Inflammatory macrophage treated with lipopolysaccharide for 4 hours (primary cell): ENCODE results near the gene TRAK1.

Source experiments
- DNase-seq: peaks from one replicate; pipeline ENCODE4 v3.0.0-alpha.2; 2020

The TRAK1 gene

DNA sequence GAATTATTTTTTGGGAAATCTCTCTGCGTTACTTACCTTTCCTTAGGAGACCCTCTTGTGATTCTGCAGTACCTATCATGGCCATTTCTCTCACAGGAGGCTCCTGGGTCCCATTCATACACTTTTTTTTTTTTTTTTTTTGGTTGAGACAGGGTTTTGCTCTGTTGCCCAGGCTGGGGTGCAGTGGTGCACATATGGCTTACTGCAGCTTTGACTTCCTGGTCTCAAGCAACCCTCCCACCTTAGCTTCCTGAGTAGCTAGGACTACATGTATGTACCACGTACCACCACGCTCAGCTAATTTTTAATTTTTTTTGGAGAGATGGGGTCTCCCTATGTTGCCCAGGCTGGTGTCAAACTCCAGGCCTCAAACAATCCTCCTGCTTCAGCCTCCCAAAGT, 36.1 kb downstream of the TRAK1 start:
- no peak for DNase-seq

DNA sequence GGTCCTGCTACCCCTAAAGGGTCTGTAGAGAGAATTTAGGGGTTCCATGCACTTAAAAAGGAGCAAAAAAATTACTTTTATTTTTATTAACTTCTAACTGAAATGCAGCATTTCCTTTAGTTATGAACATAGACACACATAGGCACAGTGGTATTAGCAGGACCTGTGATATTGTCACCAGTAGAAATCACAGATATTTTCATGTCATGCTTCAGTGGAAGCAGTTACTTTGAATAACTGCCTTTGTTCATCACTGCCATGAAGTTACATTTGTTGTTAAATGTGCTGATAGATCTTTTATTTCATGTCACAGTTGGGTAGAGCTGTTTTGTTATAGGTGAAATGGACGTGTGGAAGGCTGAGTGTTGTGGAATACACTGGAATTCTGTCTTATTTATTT, 37.4 kb downstream of the TRAK1 start:
- no peak for DNase-seq

DNA sequence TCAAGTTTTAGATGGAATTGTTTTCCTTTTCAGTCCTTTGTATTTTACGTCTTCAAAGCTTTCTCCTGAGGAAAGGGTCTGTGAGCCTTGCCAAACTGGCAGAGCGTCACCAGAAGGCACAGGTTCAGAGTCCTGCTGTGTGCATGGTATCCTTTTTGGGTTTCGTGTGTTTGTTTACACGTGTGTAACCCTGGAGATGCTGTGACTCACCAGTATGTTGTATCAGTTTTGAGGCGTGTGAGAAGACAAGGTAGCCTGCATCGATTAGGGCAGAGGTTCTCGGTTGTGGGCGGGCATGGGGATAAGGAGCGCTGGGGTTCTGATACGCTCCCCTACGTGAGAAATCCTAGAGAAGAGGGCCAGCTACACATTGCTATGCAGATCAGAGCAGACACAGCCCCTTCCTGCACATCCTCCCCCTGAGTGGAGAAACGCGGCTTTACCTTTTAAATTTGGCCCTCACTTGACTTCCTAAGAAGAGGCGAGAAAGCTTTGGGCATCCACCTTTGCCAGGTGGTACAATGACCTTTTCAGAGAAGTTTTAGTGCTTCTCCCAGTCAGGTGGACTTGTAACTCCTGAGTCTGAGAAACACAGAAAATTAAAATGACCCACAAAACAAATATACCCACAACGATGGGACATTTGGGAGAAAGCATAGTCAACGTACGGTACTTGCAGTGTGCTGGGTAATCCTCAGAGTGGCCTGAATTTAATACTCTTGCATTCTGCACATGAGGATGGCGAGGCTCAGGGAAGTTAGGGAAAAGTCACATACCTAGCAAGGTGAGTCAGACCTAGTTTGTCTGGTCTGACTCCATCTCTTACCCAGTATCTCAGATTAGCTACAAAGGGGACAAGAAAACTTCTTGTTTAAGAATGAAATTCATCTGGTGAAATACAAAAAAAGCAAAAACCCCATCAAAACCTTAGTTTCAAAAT, 38.1 kb downstream of the TRAK1 start:
- DNase-seq, result no peak

DNA sequence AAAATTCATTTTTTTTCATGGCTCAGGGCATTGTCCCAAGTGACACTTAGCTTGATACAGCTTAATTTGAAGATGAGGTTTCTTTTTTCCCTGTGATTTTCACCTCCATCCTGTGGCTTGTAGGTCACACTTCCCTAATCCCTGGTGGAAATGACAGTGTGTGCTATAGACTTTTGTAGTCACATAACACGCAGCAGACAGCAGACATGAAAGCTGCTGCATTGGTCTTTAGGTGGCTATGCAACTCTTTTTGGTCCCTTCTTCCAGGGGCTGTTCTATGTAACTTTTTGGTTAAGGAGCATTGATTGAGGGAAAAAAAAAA, 38.8 kb downstream of the TRAK1 start:
- DNase-seq, result no peak

DNA sequence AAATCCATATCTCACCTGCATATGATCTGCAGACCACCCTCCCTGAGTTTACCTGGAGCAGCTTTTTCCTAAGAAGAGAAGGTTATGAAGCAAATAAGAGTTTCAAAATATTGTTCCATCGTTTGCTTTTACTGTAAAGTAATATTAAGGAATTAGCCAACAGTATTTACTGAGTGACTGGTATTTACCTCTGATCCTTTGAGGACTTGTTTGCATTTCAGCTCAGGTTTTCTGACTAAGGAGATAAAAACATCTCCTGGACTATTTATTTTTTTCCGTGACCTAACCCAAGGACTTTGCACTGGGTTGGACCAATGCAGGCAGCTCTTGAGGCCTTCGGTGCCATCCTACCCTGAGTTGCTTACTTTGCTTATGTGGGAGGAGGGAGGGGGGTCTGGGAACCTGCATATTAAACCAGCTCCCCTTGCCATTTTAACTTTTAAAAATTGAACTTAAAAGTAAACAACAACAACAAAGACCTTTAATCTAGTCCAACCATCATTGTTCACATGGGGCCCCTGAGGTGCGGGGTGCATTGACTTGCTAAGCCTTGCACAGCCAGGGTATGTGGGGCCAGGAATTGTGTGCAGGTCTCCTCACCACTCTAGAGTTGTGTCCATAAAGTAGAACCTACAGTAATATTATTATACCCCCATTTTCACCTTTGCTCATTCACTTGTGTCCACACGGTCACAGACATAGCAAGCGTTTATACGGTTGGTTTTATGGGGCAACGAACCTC, 39.3 kb downstream of the TRAK1 start:
- DNase-seq, result no peak

DNA sequence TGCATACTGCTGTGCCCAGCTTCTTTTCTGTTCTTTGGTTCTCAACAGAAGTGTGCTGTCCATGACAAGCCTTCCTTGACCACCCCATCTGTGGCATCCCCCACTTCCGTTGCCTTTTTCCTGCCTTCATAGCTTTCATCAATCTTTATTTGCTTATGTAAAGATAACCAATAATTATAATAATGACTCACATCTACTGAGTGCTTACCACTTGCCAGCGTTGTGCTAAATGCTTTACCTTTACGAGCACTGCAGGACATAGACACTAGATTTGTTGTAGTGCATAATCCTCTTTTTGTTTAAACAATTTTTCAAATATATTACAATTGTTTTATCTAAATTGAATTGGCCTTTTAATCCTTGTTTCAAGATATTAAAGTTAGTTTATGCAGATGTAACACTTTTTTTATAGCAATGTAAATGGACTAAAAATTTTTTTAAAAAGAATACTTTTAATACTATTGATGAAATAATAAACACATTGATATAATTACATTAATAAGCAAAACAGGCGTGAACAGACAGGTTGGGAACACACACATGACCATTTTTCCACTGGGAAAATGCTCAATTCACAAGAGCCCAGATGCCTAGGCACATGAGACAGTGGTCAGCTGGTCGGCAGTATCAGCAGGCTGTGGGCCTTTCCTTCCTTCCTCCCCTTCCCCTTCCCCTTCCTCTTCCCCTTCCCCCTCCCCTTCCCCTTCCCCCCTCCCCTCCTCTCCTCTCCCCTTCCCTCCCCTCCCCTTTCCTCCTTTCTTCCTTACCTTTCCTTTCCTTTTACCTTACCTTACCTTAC, 42.5 kb downstream of the TRAK1 start:
- no peak for DNase-seq

DNA sequence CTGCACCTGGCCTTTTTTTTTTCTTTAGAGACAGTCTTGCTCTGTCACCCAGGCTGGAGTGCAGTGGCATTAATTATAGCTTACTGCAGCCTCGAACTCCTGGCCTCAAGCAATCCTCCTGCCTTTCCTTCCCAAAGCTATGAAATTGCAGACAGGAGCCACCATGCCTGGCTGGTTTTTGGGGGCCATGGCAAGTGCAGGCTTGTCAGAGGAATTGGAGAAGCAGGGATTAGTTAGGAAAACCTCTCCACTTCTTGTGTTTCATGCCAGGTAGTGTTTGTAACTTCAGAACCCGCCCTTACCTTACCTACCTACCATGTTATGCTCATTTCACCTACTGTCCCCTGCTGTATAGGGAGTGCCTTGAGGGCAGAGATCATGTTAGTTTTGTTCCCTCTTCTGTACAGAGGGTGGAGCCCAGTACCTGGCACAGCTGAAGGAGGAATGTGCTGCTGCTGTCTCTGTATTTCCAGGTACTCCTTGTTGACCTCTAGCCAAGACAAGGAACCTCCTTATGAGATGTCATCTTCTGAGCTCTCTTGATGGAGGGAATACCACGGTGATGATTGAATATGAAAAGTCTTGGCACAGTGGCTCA, 43.8 kb downstream of the TRAK1 start:
- DNase-seq, result no peak

DNA sequence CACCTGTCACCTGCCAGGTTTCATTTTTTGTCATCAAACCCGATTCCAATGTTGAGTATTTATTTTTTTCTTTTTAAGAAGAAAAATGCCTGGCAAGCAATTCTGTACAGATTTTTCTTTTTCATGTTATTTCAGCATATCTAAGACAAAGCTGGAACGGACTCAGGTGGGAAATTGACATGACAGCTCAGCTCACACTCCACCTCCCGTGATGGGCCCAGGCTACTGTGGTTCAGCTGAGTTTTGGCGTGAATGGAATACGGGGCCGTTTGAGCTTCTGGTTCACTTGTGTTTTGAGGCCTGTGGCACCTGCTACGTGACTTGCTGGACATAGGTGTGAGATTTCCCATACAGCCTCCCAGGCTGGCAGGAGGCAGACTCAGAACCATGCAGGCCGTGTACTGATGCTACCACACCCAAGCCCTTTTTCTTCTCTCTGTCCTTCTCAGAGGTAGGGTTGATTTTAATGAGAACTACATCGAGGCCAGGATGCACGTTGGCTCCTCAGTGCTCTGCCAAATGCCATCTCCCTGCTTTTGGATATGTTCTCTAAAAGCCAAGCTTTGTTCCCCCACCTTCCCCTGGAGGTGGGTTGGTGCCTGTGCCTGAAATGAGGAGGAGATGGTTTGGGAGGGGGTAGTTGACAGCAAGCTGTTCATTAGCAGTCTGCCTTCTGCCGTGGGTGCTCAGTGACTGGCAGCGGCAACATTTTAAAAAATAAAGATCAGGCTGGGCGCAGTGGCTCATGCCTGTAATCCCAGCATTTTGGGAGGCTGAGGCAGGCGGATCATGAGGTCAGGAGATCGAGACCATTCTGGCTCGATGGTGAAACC, 48.7 kb downstream of the TRAK1 start:
- no peak for DNase-seq

DNA sequence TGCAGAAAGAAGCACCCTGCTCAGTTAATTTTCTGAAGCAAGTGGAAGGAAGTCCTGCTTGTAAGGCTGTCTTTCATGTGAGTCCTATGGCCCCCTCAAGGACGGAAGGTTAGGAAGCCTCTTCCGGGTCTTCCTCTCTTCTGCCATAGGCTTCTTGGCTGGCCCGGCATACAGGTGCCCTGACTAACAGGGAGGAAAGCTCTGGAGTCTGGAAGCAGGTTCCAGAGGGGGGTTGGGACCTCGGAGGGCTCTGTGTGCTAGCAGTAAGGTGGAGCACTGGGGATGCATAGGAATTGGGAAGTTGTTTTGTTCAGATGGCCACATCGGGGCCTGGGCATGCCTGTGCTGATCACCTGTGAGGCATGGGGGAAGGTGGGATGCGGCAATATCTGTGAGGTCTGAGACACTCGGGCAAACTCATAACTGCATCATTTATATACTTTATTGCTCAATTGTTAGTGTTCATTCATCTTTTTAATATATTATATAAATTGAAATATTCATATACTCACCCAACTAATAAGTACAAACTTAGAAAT, 49.6 kb downstream of the TRAK1 start:
- no peak for DNase-seq

DNA sequence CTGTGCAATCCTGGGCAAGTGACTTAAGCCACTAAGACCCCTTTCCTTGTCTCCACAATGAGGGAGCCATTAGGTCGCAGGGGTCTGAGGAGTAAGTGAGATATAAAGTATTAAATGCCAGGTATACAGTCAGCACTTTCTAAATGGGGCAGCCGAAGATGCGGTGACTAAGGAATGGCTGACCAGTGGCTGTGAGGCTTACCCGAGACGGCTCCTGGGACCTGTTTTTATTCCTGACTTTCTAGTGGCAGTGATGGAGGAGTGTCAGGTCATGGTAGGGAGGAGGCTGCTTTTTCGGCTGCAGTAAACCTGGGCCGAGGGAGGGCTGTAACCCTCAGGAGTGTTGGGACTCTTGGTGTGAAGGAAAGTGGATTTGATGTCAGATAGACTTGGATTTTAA, 52.3 kb downstream of the TRAK1 start:
- DNase-seq, result no peak

DNA sequence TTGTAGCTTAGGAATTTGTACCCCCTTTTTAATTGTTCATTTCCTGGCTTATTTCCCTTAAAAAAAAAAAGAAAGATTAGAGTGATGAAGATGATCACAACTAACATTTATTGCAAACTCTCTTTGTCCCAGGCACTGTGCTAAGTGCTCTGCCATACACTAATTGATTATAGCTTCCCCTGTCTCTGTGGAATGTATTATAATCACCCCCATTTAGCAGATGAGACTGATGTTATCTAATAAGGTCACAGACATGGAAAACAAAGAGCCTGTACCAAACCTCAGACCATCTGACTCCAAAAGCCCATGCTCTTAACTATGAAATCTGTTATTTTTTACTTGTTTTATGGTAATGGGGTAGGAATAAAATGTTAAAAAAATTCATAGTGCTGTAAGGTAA, 53.1 kb downstream of the TRAK1 start:
- DNase-seq, result no peak

DNA sequence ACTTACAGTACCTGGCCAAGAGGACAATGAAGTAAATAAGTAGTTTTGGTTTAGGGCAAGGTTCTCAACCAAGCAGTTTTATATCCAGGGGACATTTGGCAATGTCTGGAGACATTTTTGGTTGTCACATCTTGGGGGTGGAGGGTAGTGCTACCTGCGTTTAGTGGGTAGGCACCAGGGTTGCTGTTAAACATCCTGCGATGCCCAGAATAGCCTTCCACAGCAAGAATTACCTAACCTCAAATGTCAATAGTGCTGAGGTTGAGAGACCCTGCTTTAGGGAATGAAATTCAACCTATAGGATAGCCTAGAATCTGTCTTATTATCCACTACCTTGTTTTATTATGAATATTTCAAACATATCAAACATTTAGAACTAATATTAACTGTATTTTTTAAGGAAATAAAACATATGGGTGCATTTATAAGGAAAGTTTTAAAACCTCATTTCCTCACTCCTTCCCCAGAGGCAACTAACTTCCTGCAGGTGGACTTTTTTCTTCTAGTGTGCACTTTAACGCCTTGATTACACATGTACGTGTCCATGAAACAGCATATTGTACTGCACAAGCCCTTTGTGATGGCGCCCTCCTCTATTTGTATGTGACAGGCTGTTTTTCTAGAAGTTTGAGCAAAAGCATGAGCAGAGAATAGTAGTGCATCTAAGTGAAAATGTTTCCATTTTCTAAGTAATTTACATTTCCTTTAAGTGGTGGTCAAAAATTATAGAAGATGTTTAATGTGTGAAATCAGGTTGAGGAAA, 57.1 kb downstream of the TRAK1 start:
- no peak for DNase-seq

DNA sequence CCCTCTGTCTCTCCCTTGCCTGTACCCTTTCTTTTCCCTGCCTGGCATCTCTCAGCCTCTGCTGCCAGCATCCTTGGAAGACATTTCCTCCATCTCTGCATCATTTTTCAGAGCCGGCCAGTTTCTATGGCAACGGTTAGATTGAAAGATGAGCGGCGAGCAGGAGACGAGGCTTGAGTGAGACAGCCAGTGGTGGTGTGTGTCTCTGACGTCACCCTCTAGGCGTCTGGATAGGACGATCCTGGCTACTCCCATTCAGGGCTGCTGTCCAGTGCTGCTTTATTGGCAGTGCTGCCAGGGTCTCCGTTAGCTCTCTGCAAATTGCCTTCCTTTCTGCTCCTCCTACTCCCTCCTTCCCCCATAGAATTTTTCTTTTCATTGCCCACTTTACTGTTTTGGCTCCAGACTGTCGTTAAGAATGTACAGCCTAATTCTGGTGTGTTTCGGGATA, 57.9 kb downstream of the TRAK1 start:
- DNase-seq, result no peak

DNA sequence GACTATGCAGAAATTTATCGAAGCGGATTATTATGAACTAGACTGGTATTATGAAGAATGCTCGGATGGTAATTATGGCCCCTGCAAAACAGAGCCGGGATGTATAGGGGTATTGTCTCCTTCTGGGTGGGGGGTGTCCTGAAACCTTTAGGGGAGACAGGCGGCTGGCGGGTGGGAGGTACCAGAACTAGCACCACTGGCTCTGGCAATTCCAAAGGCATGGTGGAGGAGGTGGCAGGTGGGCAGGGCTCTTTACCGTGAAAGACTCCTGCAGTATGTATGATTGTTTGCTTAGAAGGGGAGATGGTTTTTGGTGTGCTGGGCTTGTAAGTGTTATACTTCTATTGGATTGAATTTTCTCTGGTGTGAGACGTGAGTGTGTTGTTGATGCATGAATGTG, 58.4 kb downstream of the TRAK1 start:
- no peak for DNase-seq

DNA sequence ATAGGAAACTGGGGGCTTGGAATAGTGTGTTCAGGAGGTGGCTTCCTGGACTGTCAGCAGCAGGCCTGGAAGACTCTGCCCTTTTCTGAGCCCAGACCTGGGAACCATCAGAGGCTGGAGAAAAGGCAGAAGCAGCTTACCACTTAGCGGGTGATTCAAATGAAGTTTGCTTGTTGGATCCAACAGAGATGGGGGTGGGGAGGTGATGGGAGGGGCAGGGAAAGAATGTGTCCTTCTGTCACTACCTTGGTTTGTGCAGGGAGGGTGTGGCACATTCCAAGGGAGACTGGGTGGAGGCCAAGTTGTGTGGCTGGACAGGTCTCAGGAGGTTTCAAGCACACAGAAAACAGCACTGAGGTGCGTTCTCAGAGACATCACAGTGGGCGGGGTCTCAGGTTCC, 58.8 kb downstream of the TRAK1 start:
- no peak for DNase-seq

DNA sequence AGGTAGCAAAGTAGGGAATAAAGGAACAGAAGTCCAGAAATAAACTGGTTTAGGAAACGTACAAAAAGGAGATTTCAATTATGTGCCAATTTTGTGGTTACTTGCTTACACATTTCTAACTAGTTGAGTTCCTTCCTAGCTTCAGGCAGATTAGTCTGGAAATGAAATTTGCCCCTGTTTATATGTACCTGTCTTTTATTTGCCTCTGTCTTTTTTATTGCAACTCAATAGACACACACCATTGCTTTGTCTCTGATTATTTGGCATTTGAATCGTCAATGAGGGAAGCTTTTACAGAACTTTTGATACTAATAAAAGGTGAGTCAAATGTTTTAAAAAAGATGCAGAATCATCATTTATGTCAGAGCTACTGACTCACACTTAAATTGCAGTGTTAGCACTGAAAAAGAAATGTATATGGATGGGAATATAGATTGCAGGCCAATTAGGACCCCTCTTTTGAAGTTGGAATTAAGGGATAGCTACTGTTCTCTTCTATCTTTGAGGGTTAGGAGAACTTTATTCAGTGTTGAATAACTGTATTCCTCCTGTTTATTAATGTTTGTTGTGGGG, 60.5 kb downstream of the TRAK1 start:
- DNase-seq, result no peak

DNA sequence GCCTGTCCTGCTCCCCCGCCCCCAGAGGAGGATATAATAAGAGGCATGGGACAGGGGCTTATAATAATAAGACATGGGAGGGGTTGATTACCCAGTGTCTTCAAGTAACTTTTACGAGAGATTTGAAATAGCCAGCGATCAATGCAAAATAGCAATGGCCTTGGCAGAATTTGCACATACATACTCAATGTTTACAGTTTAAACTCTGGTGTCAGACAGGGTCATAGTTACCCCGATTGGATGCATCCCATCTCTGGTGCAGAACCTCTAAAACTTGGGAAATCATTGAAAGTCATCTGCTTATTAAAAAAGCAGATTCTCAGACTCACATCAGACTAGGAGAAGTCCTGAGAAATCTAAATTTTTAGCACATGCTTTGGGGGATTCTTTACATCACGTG, 61.0 kb downstream of the TRAK1 start:
- DNase-seq, result no peak

DNA sequence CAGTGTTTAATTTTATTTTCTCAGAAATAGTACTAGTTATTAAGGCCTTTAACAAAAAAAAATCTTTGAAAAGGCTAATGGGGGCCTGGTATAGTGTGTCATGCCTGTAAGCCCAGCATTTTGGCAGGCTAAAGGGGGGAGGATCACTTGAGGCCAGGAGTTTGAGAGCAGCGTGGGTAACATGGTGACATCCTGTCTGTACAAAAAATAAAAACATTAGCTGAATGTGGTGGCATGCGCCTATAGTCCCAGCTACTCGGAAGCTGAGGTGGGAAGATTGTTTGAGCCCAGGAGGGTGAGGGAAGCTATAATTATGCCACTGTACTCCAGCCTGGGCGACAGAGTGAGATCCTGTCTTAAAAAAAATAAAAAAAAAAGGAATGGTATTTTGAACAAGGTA, 61.9 kb downstream of the TRAK1 start:
- DNase-seq, result no peak

DNA sequence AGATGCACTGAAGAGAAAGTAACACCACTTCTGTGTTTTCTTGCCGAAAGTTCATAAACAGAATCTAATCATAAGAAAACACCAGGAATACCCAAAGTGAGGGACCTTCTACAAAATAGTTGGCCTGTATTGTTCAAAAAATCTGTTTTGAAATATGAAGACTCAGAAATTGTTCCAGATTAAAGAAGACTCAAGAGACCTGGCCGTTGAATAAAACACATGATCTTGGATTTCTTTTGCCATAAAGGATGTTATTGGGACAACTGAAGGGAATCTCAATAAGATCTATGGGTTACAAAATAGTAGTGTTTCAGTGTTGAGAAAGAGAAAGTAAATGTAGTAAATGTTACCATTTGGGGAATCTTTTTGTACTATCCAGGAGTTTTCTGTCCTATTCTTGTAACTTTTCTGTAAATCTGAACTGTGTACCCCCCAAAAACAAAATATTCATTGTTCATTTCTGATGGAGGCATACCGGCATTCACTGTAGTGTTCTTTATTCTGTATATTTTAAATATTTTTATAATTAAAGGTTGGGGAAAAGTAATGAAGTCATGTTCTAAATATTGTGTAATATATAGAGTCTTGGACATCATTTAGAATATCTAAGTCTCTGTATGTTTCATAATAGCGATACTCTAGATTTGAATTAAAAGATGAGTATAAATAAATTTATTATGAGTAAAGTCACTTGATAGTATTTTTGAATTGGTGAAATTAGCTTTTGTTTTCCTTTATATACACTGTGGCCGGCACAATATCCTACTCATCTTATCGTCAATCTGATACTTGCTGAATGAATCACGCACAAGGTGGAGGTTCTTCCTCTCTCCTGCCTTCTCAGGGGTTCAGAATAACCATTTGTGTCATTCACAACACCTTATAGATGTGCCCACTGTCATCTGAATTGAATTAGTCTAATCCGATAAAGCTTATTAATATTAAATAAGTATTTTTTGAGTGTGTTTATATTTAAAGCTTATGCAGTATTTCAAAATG, 66.7 kb downstream of the TRAK1 start:
- no peak for DNase-seq
